GM21526 (cell line): ENCODE measurements around the gene KIAA1217.
A peak's percentile ranks its signal among the peaks of the same experiment; 100 is the strongest.

Experiments
- ATAC-seq: cut with Tn5 transposase; IDR thresholded peaks from one replicate; pipeline ENCODE4 v1.9.1; 2021; ENCODE audit warnings: moderate library complexity; ENCODE audit not compliant: unreplicated experiment, low FRiP score

Gene KIAA1217

GRCh38 chr10:24208661-24209431 is at the start of gene KIAA1217:
TSS of gene KIAA1217 (plus strand) at chr10:24209138. CDS start at chr10:24209194, 56 bp downstream.
- peak; percentile 39 for ATAC-seq

GRCh38 chr10:24162206-24162985 is 46.5 kb upstream of the KIAA1217 start:
- ATAC-seq = no peak

GRCh38 chr10:24163485-24163884 is 45.5 kb upstream of the KIAA1217 start:
- no peak for ATAC-seq

- ATAC-seq = no peak
These were observed 40.4 kb upstream of the KIAA1217 start for GRCh38 chr10:24168258-24169170.

- no peak for ATAC-seq
These were observed 38.7 kb upstream of the KIAA1217 start for GRCh38 chr10:24170199-24170598.

GRCh38 chr10:24172909-24173308 is 36.0 kb upstream of the KIAA1217 start:
- ATAC-seq = no peak

- ATAC-seq = no peak
These were observed 34.9 kb upstream of the KIAA1217 start for GRCh38 chr10:24174014-24174413.

- no peak for ATAC-seq
These were observed 32.3 kb upstream of the KIAA1217 start for GRCh38 chr10:24176658-24177057.

- ATAC-seq = no peak
These were observed 31.3 kb upstream of the KIAA1217 start for GRCh38 chr10:24177636-24178035.

- no peak for ATAC-seq
These were observed 28.0 kb upstream of the KIAA1217 start for GRCh38 chr10:24180891-24181290.

GRCh38 chr10:24184455-24184854 is 24.5 kb upstream of the KIAA1217 start:
- no peak for ATAC-seq

GRCh38 chr10:24193330-24193729 is 15.6 kb upstream of the KIAA1217 start:
- ATAC-seq = no peak

GRCh38 chr10:24197263-24197662 is 11.7 kb upstream of the KIAA1217 start:
- no peak for ATAC-seq

GRCh38 chr10:24201503-24202180 is 7.3 kb upstream of the KIAA1217 start:
- no peak for ATAC-seq

GRCh38 chr10:24202181-24202570 is 6.8 kb upstream of the KIAA1217 start:
- ATAC-seq = no peak

- no peak for ATAC-seq
These were observed 3.1 kb upstream of the KIAA1217 start for GRCh38 chr10:24205821-24206220.

GRCh38 chr10:24206334-24206733 is 2.6 kb upstream of the KIAA1217 start:
- ATAC-seq = no peak

GRCh38 chr10:24206926-24207325 is 2.0 kb upstream of the KIAA1217 start:
- ATAC-seq = no peak

GRCh38 chr10:24207341-24207740 is 1.6 kb upstream of the KIAA1217 start:
- no peak for ATAC-seq
